K562 (cell line): ENCODE data around the gene BNC2. TPM values are rescaled to one million over a fixed set of nuclear protein-coding genes. Genes with fewer than 3 reads are reported as not detected.

Experiments
- ATAC-seq: fragments of 200-7000 bp; cut with Tn5 transposase; 3 replicates; pipeline ENCODE4 v1.9.1; 2020; ENCODE audit warnings: moderate library complexity
- BruUV-seq: library from RNA; stranded (reverse); fragments of 400-500 nt; replicated peaks from 2 replicates; lab custom pipeline; 2021; lab: Mats Ljungman, UMichigan
- CTCF ChIA-PET: fragments of 300-600 bp; formaldehyde crosslinking; extraction: SDS; loops from one replicate; lab custom pipeline; 2021; ENCODE audit warnings: low intra/inter-chr PET ratio; lab: Yijun Ruan, JAX
- POLR2A ChIA-PET: fragments of 300-600, 350-650 bp; sonication (Branson Sonifier 250); formaldehyde crosslinking; extraction: SDS; loops from one replicate; lab custom pipeline; 2021; ENCODE audit warnings: antibody characterized with exemption, inconsistent platforms; lab: Yijun Ruan, JAX
- DNase-seq, 4 experiments: peaks; one replicate each; pipeline versions ENCODE4 v3.0.0 to v3.0.0-alpha.2; 2011 to 2018; ENCODE audit warnings: low spot score in 3 of 4, mixed read lengths in 3 of 4; ENCODE audit errors: extremely low read depth in 1 of 4
- FAIRE-seq: peaks from 2 replicates; lab custom pipeline; 2011; peaks lifted over from hg19 to GRCh38; lab: Jason Lieb, UNC
- H2AFZ ChIP-seq: 2 replicates; pipeline ENCODE4 v1.6.0; 2011; ENCODE audit warnings: low read depth, low read length, control low read depth, inconsistent platforms
- H3K27ac ChIP-seq: fragments of 200-600 bp; 3 replicates; pipeline ENCODE4 v1.8.0; 2011; ENCODE audit warnings: low read depth, mild to moderate bottlenecking, control low read depth, inconsistent platforms, low read length, moderate library complexity, mixed read lengths; ENCODE audit errors: extremely low read depth
- H3K27me3 ChIP-seq, 2 experiments: fragments of 300-600 bp in 1 of 2; 2 replicates in 1 of 2; 3 replicates in 1 of 2; pipeline versions ENCODE4 v1.6.0 to v1.8.0; 2011; ENCODE audit warnings: inconsistent platforms in 2 of 2, low read length in 2 of 2, mild to moderate bottlenecking in 1 of 2, mixed read lengths in 1 of 2, moderate library complexity in 1 of 2; ENCODE audit not compliant: control insufficient read depth in 2 of 2, insufficient read depth in 2 of 2
- H3K36me3 ChIP-seq: fragments of 300-600 bp; 3 replicates; pipeline ENCODE4 v1.8.0; 2011; ENCODE audit warnings: mild to moderate bottlenecking, low read length, inconsistent platforms; ENCODE audit not compliant: control insufficient read depth, insufficient read depth
- H3K4me1 ChIP-seq, 2 experiments: fragments of 200-600 bp in 1 of 2; replicated peaks in 1 of 2; 2 replicates in 1 of 2; 3 replicates in 1 of 2; pipeline versions ENCODE4 v1.5.1 to v1.8.0; 2011; ENCODE audit warnings: inconsistent platforms in 2 of 2, low read length in 2 of 2, mild to moderate bottlenecking in 1 of 2, mixed read lengths in 1 of 2, moderate library complexity in 1 of 2; ENCODE audit not compliant: control insufficient read depth in 2 of 2, insufficient read depth in 2 of 2
- H3K4me2 ChIP-seq: 2 replicates; pipeline ENCODE4 v1.6.1; 2011; ENCODE audit warnings: low read length, control low read depth, inconsistent platforms, mixed read lengths; ENCODE audit not compliant: insufficient read depth
- H3K4me3 ChIP-seq: fragments of 200-600 bp; sonication (generic), shearing (Covaris generic); 2 replicates; pipeline ENCODE4 v1.5.1; 2016; ENCODE audit warnings: control low read depth, inconsistent platforms
- H3K79me2 ChIP-seq: fragments of 200-600 bp; 3 replicates; pipeline ENCODE4 v1.8.0; 2011; ENCODE audit warnings: low read length, inconsistent platforms; ENCODE audit not compliant: control insufficient read depth, insufficient read depth
- H3K9ac ChIP-seq, 2 experiments: 2 replicates each; pipeline versions ENCODE4 v1.6.0 to v1.6.1; 2011; ENCODE audit warnings: low read depth in 2 of 2, low read length in 2 of 2, control low read depth in 1 of 2, inconsistent platforms in 1 of 2, mild to moderate bottlenecking in 1 of 2, mixed read lengths in 1 of 2; ENCODE audit not compliant: insufficient read depth in 1 of 2
- H3K9me1 ChIP-seq: one replicate; pipeline ENCODE4 v1.6.0; 2011; ENCODE audit warnings: inconsistent platforms, mild to moderate bottlenecking, low read length, moderate library complexity; ENCODE audit not compliant: control insufficient read depth, insufficient read depth
- H3K9me3 ChIP-seq: replicated peaks from 2 replicates; pipeline ENCODE4 v1.5.1; 2011; ENCODE audit warnings: low read depth, low read length, inconsistent platforms; ENCODE audit not compliant: control insufficient read depth, insufficient read depth
- H4K20me1 ChIP-seq: replicated peaks from 2 replicates; pipeline ENCODE4 v1.6.1; 2011; ENCODE audit warnings: low read length, inconsistent platforms, mixed read lengths; ENCODE audit not compliant: control insufficient read depth, insufficient read depth
- CHD2 ChIP-seq: IDR thresholded peaks from 2 replicates; pipeline ENCODE4 v1.6.1; 2011; ENCODE audit warnings: low read depth, low read length
- GABPB1 ChIP-seq: sonication (generic); formaldehyde crosslinking; IDR thresholded peaks from 2 replicates; pipeline ENCODE4 v1.8.0; 2022; ENCODE audit warnings: mild to moderate bottlenecking, missing genetic modification reagents
- IFI16 ChIP-seq: fragments of 250-450 bp; sonication (Bioruptor Pico); IDR thresholded peaks from 2 replicates; pipeline ENCODE4 v2.1.2; 2022; ENCODE audit warnings: mild to moderate bottlenecking, inconsistent platforms
- LEF1 ChIP-seq: fragments of 450-650 bp; IDR thresholded peaks from 2 replicates; pipeline ENCODE4 v1.6.1; 2016; ENCODE audit warnings: mild to moderate bottlenecking
- MED1 ChIP-seq: sonication (generic); formaldehyde crosslinking; IDR thresholded peaks from 2 replicates; pipeline ENCODE4 v1.8.1; 2023; ENCODE audit warnings: missing genetic modification reagents, borderline replicate concordance
- MXI1 ChIP-seq: IDR thresholded peaks from 2 replicates; pipeline ENCODE4 v1.6.1; 2011; ENCODE audit warnings: low read depth, mild to moderate bottlenecking, improper control_type of control experiment, low read length
- NFIC ChIP-seq: fragments of 450-650 bp; IDR thresholded peaks from 2 replicates; pipeline ENCODE4 v1.6.1; 2017; ENCODE audit warnings: mild to moderate bottlenecking, inconsistent platforms
- RB1 ChIP-seq: fragments of 450-650 bp; IDR thresholded peaks from 2 replicates; pipeline ENCODE4 v1.6.1; 2017; ENCODE audit warnings: low read depth, mild to moderate bottlenecking
- SAFB2 ChIP-seq: fragments of 200-400 bp; formaldehyde crosslinking; IDR thresholded peaks from 2 replicates; pipeline ENCODE4 v1.6.1; 2018; ENCODE audit warnings: borderline replicate concordance, low read length, low read depth, moderate library complexity; ENCODE audit not compliant: severe bottlenecking
- TARDBP ChIP-seq: fragments of 450-650 bp; IDR thresholded peaks from 2 replicates; pipeline ENCODE4 v1.6.1; 2016
- TCF7L2 ChIP-seq: fragments of 150-350 bp; IDR thresholded peaks from 2 replicates; pipeline ENCODE4 v1.6.1; 2016; ENCODE audit warnings: low read depth, mild to moderate bottlenecking, low read length, moderate library complexity
- ZNF134 ChIP-seq: fragments of 250-450 bp; sonication (Bioruptor Pico); conservative IDR thresholded peaks from 2 replicates; pipeline ENCODE4 v1.4.0; 2020
- ZNF589 ChIP-seq: fragments of 200-800 bp; sonication (Bioruptor generic); IDR thresholded peaks from 2 replicates; pipeline ENCODE4 v1.6.1; 2016; ENCODE audit warnings: low read depth, missing genetic modification characterization, missing compliant biosample characterization
- WGBS: fragments of 100-300 bp; shearing (Covaris generic); methylation state at CpG from one replicate; pipeline ENCODE4 v1.1.6; 2016; ENCODE audit warnings: low coverage, mixed read lengths; ENCODE audit not compliant: insufficient coverage; ENCODE audit errors: missing lambda C conversion rate; 5-methylcytosine and 5-hydroxymethylcytosine counted together
- in situ Hi-C: fragments of 300-500 bp; cut with MboI; formaldehyde crosslinking; loops from 4 replicates; pipeline ENCODE4 v1.15.0; 2018; ENCODE audit warnings: inconsistent platforms, mixed read lengths
- intact Hi-C: fragments of 100-400 bp; cut with micrococcal nuclease; formaldehyde crosslinking; loops from 2 replicates; pipeline ENCODE4 v1.14.2; 2022
- polyA plus RNA-seq, 8 experiments: library from polyadenylated mRNA; depleted of rRNA in 4 of 8; stranded (reverse) in 5 of 8; unstranded in 3 of 8; fragments of >200 nt; fragmentation: Nextera tagmentation in 2 of 8; fragmentation: Illumina TruSeq in 1 of 8; extraction: Ambion mirVana in 2 of 8; extraction: Trizol in 1 of 8; gene quantifications; 2 replicates each; pipeline versions ENCODE4 v1.2.1 to v1.2.3, GENCODE V29; 2011 to 2014; ENCODE audit warnings: inconsistent platforms in 1 of 8, missing spikeins in 1 of 8
- total RNA-seq, 7 experiments: library from RNA; depleted of rRNA in 6 of 7; stranded (reverse); fragments of >200 nt in 6 of 7; fragmentation: Illumina TruSeq in 2 of 7; extraction: Trizol in 2 of 7; gene quantifications; 2 replicates each; pipeline versions ENCODE4 v1.2.1 to v1.2.3, GENCODE V29; 2011 to 2021; ENCODE audit warnings: low replicate concordance in 1 of 7
- TF ChIP-seq, protein P1 (sequence below): fragments of 450-650 bp; IDR thresholded peaks from 2 replicates; pipeline ENCODE4 v1.6.1; 2016; ENCODE audit warnings: borderline replicate concordance
- TF ChIP-seq, protein P2 (sequence below): fragments of 450-650 bp; formaldehyde crosslinking; IDR thresholded peaks from 2 replicates; pipeline ENCODE4 v1.4.0; 2020; ENCODE audit warnings: mild to moderate bottlenecking
- TF ChIP-seq, protein P3 (sequence below): fragments of 250-450 bp; sonication (Bioruptor Pico); IDR thresholded peaks from 2 replicates; pipeline ENCODE4 v1.5.0; 2021

The BNC2 gene
- total and polyA plus RNA-seq, 9 of the 15 experiments (the other 6 are each of a cell fraction or from before 2014, with no cell fraction given), result not detected

- in situ Hi-C loops (no loop called here), intact Hi-C loops (no loop called here)
- H3K27ac ChIP-seq, result no peak overlapping the region
- no peak overlapping the region for H3K9ac ChIP-seq
- no peak overlapping the region for H2AFZ ChIP-seq
- ATAC-seq, result no peak
- H3K27me3 ChIP-seq, result no peaks in the 10 kb centered on the region
- WGBS, result 5% methylated on average over 4 of the region's 4 CpGs
- no peaks in the 10 kb centered on the region for H3K36me3 ChIP-seq
- ChIA-PET POLR2A (no interaction called here), CTCF (no interaction called here)
- BruUV-seq, result no TSS peak
- TF ChIP-seq, protein P1, sequence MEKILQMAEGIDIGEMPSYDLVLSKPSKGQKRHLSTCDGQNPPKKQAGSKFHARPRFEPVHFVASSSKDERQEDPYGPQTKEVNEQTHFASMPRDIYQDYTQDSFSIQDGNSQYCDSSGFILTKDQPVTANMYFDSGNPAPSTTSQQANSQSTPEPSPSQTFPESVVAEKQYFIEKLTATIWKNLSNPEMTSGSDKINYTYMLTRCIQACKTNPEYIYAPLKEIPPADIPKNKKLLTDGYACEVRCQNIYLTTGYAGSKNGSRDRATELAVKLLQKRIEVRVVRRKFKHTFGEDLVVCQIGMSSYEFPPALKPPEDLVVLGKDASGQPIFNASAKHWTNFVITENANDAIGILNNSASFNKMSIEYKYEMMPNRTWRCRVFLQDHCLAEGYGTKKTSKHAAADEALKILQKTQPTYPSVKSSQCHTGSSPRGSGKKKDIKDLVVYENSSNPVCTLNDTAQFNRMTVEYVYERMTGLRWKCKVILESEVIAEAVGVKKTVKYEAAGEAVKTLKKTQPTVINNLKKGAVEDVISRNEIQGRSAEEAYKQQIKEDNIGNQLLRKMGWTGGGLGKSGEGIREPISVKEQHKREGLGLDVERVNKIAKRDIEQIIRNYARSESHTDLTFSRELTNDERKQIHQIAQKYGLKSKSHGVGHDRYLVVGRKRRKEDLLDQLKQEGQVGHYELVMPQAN, result no peak
- TF ChIP-seq IFI16 (CRISPR knock-in tag), result no peak
- H3K9me1 ChIP-seq, result no peaks in the 10 kb centered on the region
- no peaks in the 10 kb centered on the region for H4K20me1 ChIP-seq
- no peaks in the 10 kb centered on the region for H3K9me3 ChIP-seq
- H3K4me2 ChIP-seq, result no peak overlapping the region
- no peaks in the 10 kb centered on the region for H3K79me2 ChIP-seq
- FAIRE-seq, result no peak
- no peaks in the 10 kb centered on the region for H3K4me1 ChIP-seq
- no peak overlapping the region for H3K4me3 ChIP-seq
- no peak for DNase-seq
Observed at GRCh38 chr9:16729651-16730050, 140.8 kb downstream of the BNC2 start.

- ChIA-PET POLR2A (no interaction called here), CTCF (no interaction called here)
- Histone ChIP-seq H3K9ac (no peak overlapping the region), H3K27me3 (no peaks in the 10 kb centered on the region), H3K79me2 (no peaks in the 10 kb centered on the region), H3K36me3 (no peaks in the 10 kb centered on the region), H2AFZ (no peak overlapping the region), H3K4me2 (no peak overlapping the region), H3K4me3 (no peak overlapping the region), H3K9me3 (no peaks in the 10 kb centered on the region), H3K4me1 (no peaks in the 10 kb centered on the region), H3K9me1 (no peaks in the 10 kb centered on the region), H4K20me1 (no peaks in the 10 kb centered on the region), H3K27ac (no peak overlapping the region)
- 0% methylated on average over 3 of the region's 3 CpGs for WGBS
- DNase-seq (no peak), FAIRE-seq (no peak), ATAC-seq (no peak)
- intact Hi-C loops, result no loop called here
- no TSS peak for BruUV-seq
- in situ Hi-C loops, result no loop called here
- TF ChIP-seq NFIC, result no peak
- TF ChIP-seq SAFB2, result no peak
- no peak for TF ChIP-seq ZNF134 (CRISPR knock-in tag)
- no peak for TF ChIP-seq RB1
- TF ChIP-seq CHD2, result no peak
- TF ChIP-seq TARDBP, result no peak
- TF ChIP-seq, protein P2, sequence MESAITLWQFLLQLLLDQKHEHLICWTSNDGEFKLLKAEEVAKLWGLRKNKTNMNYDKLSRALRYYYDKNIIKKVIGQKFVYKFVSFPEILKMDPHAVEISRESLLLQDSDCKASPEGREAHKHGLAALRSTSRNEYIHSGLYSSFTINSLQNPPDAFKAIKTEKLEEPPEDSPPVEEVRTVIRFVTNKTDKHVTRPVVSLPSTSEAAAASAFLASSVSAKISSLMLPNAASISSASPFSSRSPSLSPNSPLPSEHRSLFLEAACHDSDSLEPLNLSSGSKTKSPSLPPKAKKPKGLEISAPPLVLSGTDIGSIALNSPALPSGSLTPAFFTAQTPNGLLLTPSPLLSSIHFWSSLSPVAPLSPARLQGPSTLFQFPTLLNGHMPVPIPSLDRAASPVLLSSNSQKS (CRISPR knock-in tag), result no peak
- TF ChIP-seq, protein P3, sequence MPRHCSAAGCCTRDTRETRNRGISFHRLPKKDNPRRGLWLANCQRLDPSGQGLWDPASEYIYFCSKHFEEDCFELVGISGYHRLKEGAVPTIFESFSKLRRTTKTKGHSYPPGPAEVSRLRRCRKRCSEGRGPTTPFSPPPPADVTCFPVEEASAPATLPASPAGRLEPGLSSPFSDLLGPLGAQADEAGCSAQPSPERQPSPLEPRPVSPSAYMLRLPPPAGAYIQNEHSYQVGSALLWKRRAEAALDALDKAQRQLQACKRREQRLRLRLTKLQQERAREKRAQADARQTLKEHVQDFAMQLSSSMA (CRISPR knock-in tag), result no peak
- no peak for TF ChIP-seq GABPB1 (CRISPR knock-in tag)
- TF ChIP-seq TCF7L2, result no peak
- TF ChIP-seq MXI1, result no peak
- TF ChIP-seq LEF1, result no peak
- TF ChIP-seq ZNF589 (CRISPR knock-in tag), result no peak
- no peak for TF ChIP-seq MED1
Observed at GRCh38 chr9:16728137-16728508, 142.3 kb downstream of the BNC2 start.
